ENCODE data around the gene ARMC10. TPM values are rescaled to one million over a fixed set of nuclear protein-coding genes. Genes with fewer than 3 reads are reported as not detected.
A peak's percentile ranks its signal among the peaks of the same experiment; 100 is the strongest.

The ARMC10 gene
- total and polyA plus RNA-seq, 9 of the 15 experiments (the other 6 are each of a cell fraction or from before 2014, with no cell fraction given), result 17.0 to 113 (median 72.6) TPM

DNA sequence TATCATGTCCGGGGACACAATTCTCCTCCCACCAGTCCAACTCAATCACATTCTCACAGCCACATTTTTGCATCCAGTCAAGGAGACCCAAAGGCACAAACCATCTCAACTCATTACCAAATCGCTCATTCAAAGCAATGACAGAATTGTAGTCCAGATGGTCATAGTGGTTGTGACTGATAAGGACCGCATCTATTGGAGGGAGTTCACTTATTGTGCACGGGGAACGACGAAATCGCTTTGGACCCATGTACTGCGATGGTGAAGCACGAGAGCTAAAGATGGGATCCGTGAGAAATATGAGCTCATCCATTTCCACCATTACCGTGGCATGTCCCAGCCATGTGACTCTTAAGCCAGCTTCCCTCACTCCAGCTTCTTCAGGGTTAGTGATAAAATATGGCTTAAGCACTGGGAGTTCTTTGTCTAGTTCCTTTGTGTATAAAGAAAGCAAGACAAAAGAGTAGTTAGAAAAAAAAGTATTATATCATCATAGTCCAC is 44.9 kb downstream of the ARMC10 start (continued):
- TF ChIP-seq, protein P1, sequence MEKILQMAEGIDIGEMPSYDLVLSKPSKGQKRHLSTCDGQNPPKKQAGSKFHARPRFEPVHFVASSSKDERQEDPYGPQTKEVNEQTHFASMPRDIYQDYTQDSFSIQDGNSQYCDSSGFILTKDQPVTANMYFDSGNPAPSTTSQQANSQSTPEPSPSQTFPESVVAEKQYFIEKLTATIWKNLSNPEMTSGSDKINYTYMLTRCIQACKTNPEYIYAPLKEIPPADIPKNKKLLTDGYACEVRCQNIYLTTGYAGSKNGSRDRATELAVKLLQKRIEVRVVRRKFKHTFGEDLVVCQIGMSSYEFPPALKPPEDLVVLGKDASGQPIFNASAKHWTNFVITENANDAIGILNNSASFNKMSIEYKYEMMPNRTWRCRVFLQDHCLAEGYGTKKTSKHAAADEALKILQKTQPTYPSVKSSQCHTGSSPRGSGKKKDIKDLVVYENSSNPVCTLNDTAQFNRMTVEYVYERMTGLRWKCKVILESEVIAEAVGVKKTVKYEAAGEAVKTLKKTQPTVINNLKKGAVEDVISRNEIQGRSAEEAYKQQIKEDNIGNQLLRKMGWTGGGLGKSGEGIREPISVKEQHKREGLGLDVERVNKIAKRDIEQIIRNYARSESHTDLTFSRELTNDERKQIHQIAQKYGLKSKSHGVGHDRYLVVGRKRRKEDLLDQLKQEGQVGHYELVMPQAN (IDR thresholded peaks at IDR 0.05; ENCODE audit: borderline replicate concordance), result no peak; the same call in 1 of the 2 replicates
- TF ChIP-seq, protein P2, sequence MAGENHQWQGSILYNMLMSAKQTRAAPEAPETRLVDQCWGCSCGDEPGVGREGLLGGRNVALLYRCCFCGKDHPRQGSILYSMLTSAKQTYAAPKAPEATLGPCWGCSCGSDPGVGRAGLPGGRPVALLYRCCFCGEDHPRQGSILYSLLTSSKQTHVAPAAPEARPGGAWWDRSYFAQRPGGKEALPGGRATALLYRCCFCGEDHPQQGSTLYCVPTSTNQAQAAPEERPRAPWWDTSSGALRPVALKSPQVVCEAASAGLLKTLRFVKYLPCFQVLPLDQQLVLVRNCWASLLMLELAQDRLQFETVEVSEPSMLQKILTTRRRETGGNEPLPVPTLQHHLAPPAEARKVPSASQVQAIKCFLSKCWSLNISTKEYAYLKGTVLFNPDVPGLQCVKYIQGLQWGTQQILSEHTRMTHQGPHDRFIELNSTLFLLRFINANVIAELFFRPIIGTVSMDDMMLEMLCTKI (IDR thresholded peaks at IDR 0.05; ENCODE audit: partially characterized antibody), result no peak
- TF ChIP-seq TEAD2 (tag; IDR thresholded peaks at IDR 0.05) (peak; percentile 72; the same call in 1 of the 2 replicates), SETDB1 (IDR thresholded peaks at IDR 0.05; ENCODE audit: low read length) (no peak), KLF6 (CRISPR knock-in tag; IDR thresholded peaks at IDR 0.05; ENCODE audit: borderline replicate concordance) (no peak), CBX8 (IDR thresholded peaks at IDR 0.05; ENCODE audit: borderline replicate concordance, extremely low read depth, low read depth, low read length, poor library complexity, severe bottlenecking) (no peak), ZNF407 (IDR thresholded peaks at IDR 0.05; ENCODE audit: low read depth) (no peak), ZNF124 (CRISPR knock-in tag; IDR thresholded peaks at IDR 0.05) (no peak), ZNF384 (IDR thresholded peaks at IDR 0.05; ENCODE audit: low read depth, low read length) (no peak), XRCC3 (IDR thresholded peaks at IDR 0.05) (no peak), RFX7 (CRISPR knock-in tag; IDR thresholded peaks at IDR 0.05) (no peak)
- TF ChIP-seq, protein P3, sequence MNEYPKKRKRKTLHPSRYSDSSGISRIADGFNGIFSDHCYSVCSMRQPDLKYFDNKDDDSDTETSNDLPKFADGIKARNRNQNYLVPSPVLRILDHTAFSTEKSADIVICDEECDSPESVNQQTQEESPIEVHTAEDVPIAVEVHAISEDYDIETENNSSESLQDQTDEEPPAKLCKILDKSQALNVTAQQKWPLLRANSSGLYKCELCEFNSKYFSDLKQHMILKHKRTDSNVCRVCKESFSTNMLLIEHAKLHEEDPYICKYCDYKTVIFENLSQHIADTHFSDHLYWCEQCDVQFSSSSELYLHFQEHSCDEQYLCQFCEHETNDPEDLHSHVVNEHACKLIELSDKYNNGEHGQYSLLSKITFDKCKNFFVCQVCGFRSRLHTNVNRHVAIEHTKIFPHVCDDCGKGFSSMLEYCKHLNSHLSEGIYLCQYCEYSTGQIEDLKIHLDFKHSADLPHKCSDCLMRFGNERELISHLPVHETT (CRISPR knock-in tag; conservative IDR thresholded peaks at IDR 0.05 in 1 of 2, IDR thresholded peaks at IDR 0.05 in 1 of 2), result peak in 1 of 2 experiments; percentile 54; a peak in 1 of 4 replicates

Measured in K562 (cell line).